C4-2B (cell line): ENCODE results near the gene SEC23A.

Experiments
- CTCF ChIP-seq: fragments of 450-650 bp; conservative IDR thresholded peaks from 2 replicates; pipeline ENCODE4 v1.5.1; 2017; ENCODE audit warnings: mild to moderate bottlenecking
- ZFX ChIP-seq: fragments of 450-650 bp; IDR thresholded peaks from 2 replicates; pipeline ENCODE4 v1.6.1; 2017

GRCh38 chr14:39114073-39114838, 11.2 kb upstream of the SEC23A start, which contains the start of gene GEMIN2:
- TF ChIP-seq CTCF (no peak), ZFX (no peak)
